Muscle layer of colon (tissue), 2 donors: Measurements from ENCODE around the gene BRD3OS.

Experiments
- H3K27ac ChIP-seq: one replicate; pipeline ENCODE4 v1.7.0; 2013; ENCODE audit warnings: low read depth, mild to moderate bottlenecking, low read length, moderate library complexity
- H3K27me3 ChIP-seq, 2 donors: one replicate each; pipeline ENCODE4 v1.7.0; 2013; ENCODE audit warnings: low read length in 2 of 2, mild to moderate bottlenecking in 2 of 2; ENCODE audit not compliant: insufficient read depth in 2 of 2, control insufficient read depth in 1 of 2
- H3K36me3 ChIP-seq: one replicate; pipeline ENCODE4 v1.7.0; 2013; ENCODE audit warnings: mild to moderate bottlenecking, low read length; ENCODE audit not compliant: insufficient read depth
- H3K4me1 ChIP-seq: one replicate; pipeline ENCODE4 v1.7.0; 2013; ENCODE audit warnings: mild to moderate bottlenecking, low read length; ENCODE audit not compliant: insufficient read depth
- H3K4me3 ChIP-seq, 2 donors: one replicate each; pipeline ENCODE4 v1.7.0; 2013; ENCODE audit warnings: low read length in 2 of 2, low read depth in 1 of 2, mild to moderate bottlenecking in 1 of 2, moderate library complexity in 1 of 2
- H3K9ac ChIP-seq: one replicate; pipeline ENCODE4 v1.7.0; 2013; ENCODE audit warnings: low read length
- H3K9me3 ChIP-seq: one replicate; pipeline ENCODE4 v1.7.0; 2013; ENCODE audit warnings: mild to moderate bottlenecking, low read length
- donor health status: abdominal sarcoma.
- donor health status: Adenocarcinoma of cecum.

The BRD3OS gene

DNA sequence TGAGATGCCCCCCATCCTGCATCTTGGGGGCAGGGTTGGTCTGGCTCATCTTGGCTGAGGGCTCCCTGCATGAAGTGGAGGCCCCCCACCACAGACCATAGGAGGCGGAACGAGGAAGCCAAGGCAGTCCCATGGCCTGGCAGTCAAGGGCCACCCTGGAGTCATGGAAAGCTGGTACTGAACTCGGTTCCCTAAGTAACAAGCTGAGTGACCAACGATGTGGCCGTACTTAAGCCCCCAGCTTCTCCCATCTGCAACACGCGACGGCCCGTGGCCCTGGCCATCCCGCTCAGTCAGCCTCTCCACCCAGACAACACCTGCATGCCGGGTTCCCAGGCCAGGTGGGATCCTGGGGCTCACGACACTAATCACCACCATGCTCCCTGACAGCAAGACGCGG is 25.4 kb downstream of the BRD3OS start:
- no peak overlapping the region for H3K4me3 ChIP-seq
- peaks cover 9% of the 10 kb centered on the region for H3K4me1 ChIP-seq
- no peaks in the 10 kb centered on the region for H3K9me3 ChIP-seq
- H3K27ac ChIP-seq: no peak overlapping the region
- H3K27me3 ChIP-seq: no peaks in the 10 kb centered on the region
- peaks cover 61% of the 10 kb centered on the region for H3K36me3 ChIP-seq
- no peak overlapping the region for H3K9ac ChIP-seq

DNA sequence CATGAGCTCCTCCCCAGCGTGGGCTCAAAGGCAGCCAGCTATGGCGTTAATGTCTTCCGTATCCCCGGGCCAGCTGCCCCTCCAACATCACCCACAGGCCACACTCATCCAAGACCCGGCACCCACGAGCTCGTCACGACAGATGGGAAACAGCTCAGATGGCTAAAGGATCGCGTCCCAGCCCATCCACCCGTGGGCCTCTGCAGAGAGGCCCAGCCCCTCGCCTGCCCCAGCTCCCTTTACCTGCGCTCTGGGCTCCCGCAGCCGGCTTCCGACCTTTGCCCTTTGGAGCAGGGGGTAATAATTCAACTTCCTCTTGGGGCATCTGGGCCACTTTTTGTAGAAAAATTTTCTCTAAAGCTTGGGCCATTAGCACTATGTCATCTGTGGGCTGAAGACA is 26.0 kb downstream of the BRD3OS start:
- H3K4me1 ChIP-seq: peaks cover 15% of the 10 kb centered on the region

GRCh38 chr9:134052491-134052890 is 27.2 kb downstream of the BRD3OS start:
- peaks cover 46% of the 10 kb centered on the region for H3K36me3 ChIP-seq
- no peak overlapping the region for H3K27ac ChIP-seq
- no peaks in the 10 kb centered on the region for H3K27me3 ChIP-seq
- H3K9ac ChIP-seq: no peak overlapping the region
- no peaks in the 10 kb centered on the region for H3K9me3 ChIP-seq
- H3K4me3 ChIP-seq: no peak overlapping the region
- H3K4me1 ChIP-seq: peaks cover 27% of the 10 kb centered on the region

More for the DNA sequence above, 26.0 kb downstream of the BRD3OS start:
- Histone ChIP-seq H3K9me3 (no peaks in the 10 kb centered on the region), H3K36me3 (peaks cover 56% of the 10 kb centered on the region), H3K9ac (no peak overlapping the region), H3K4me3 (no peak overlapping the region), H3K27ac (no peak overlapping the region), H3K27me3 (no peaks in the 10 kb centered on the region)

- Histone ChIP-seq H3K9me3 (no peaks in the 10 kb centered on the region), H3K4me3 (no peak overlapping the region), H3K27me3 (no peaks in the 10 kb centered on the region), H3K9ac (no peak overlapping the region), H3K27ac (no peak overlapping the region), H3K4me1 (peaks cover 30% of the 10 kb centered on the region), H3K36me3 (peaks cover 41% of the 10 kb centered on the region)
These were observed 27.7 kb downstream of the BRD3OS start for GRCh38 chr9:134052941-134053340.

DNA sequence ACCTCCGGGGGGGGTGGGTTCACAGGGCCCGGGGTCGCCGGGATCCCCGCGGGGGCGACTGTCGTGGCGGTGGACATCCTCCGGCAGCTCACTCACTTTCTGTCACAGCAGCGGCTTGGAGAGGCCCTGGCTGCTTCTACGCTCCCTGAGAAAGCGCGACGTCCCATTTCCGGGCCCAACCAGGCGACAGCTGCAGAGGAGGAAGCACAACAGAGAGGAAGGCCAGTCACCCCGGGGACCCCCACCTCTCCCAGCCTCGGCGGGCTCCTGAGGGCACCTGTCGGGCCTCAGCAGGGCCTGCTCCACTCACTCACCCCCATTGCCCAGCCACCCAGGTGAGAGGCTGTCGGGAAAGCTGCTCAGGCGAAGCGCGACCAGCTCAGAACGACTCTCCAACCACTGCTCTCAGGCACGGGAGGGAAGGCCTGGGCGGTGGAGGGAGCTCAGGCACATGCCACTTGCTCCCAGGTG is 28.2 kb downstream of the BRD3OS start:
- Histone ChIP-seq H3K9ac (no peak overlapping the region), H3K4me3 (no peak overlapping the region), H3K36me3 (peaks cover 40% of the 10 kb centered on the region), H3K27ac (no peak overlapping the region), H3K4me1 (peaks cover 35% of the 10 kb centered on the region), H3K9me3 (no peaks in the 10 kb centered on the region), H3K27me3 (no peaks in the 10 kb centered on the region)

DNA sequence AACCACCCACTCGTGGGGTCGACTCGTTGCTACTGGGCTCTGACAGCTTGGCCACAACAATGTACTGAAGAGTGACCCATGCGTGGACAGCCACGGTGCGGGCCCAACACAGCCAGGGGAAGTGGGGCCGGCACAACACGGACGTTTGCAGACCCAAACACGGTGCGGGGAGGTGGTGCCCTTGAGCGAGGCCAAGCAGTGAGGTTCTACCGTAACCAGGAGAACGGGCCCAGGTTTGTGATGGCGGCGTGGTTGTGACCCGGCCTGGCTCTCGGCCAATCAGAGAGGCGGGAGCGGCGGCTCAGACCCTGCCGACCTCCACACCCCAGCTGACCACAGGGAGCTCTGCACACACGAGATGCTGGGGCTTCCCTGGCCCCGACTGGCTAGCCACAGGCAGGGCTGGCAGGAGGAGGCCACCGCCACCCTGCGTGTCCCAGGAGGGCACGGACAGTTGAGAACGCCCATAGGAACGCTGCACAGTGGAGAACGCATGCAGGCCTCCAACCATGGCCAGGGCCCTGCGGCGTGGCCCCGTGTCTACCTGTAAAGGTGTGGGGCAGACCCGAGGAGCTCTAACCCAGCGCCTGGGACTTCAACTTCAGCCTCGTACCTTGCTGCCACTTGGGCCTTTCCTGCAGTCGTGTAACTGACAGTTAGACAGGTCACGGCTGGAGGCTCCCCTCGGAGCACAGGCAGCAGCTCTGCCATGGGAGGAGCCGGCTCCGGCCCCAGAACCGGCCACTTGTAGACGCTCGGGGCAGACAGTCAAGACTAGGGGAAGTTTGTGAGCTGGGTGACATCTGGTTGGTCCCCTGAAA is 28.9 kb downstream of the BRD3OS start:
- Histone ChIP-seq H3K27ac (no peak overlapping the region), H3K9me3 (no peaks in the 10 kb centered on the region), H3K27me3 (no peaks in the 10 kb centered on the region), H3K36me3 (peaks cover 33% of the 10 kb centered on the region), H3K9ac (no peak overlapping the region), H3K4me1 (peaks cover 42% of the 10 kb centered on the region), H3K4me3 (no peak overlapping the region)

DNA sequence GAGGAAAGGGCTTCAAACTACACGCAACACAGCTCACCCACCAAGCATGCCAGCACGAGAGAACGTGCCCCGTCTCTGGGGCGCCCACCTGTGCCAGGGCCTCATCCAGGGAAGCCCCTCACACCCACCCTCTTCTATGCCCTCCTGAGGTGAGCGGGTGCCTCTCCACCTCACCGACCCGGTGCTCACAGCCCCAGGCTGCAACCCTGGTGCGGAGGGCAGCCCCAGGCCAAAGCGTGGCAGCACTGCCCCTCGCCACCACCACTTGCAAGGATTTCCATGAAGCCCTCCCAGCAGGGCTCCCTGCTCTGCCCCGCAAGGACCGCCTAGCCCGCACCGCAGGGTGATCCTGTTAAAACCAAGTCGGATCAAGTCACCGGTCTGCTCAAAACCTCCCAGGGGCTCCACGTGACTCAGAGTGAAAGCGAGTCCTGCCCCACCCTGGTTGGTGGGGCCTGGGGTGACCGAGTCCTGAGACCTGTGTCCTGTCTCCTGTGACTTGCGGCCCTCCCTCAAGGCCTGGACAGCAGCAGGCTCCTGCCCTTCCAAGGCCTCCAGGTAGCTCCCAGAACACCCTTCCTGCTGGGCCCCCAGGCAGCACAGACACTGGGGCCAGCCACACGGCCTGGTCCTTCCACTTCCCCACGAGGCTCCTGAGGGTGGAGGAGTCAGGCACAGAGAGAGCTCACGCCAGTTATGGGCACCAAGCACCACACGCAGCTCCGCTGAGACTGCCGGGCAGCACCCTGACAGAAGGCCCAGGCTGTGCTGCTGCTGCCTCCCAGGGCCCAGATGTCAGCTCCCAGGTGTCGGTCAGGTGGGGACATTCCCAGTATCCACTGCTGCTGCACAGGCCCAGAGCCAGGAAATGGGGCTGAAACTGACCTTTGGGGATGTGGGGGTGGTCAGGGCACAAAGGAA is 29.9 kb downstream of the BRD3OS start:
- H3K4me1 ChIP-seq: peaks cover 50% of the 10 kb centered on the region
- H3K9me3 ChIP-seq: no peaks in the 10 kb centered on the region
- H3K27me3 ChIP-seq: no peaks in the 10 kb centered on the region
- H3K4me3 ChIP-seq: peak overlapping the region in 1 of 2 donors; percentile 50
- H3K36me3 ChIP-seq: peaks cover 23% of the 10 kb centered on the region
- peak overlapping the region; percentile 7 for H3K27ac ChIP-seq
- H3K9ac ChIP-seq: no peak overlapping the region

DNA sequence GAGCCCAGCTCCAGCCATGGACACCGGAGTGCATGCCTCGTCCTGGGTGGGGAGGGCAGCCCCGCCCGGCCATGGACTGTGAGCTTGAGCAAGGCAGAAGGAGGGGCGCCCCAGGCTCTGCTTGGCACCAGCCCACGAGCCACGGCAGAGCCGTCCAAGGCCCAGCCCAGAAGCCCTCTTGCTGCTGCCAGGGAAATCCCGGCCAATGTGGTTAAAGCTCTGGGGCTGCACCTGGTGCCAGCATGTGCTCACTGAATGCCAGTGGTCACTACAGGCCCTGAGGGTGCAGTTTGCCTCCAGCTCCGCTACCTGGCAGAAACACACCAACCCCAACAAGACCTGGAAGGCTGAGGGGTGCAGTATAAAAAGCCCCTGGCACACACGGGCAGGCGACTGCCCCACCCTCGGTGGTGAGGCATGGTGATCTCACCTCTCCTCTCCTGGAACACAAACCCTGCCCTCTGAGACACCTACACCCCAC is 30.7 kb downstream of the BRD3OS start:
- Histone ChIP-seq H3K4me1 (peaks cover 58% of the 10 kb centered on the region), H3K9me3 (no peaks in the 10 kb centered on the region), H3K9ac (no peak overlapping the region), H3K4me3 (peak overlapping the region in 1 of 2 donors; percentile 50), H3K27me3 (no peaks in the 10 kb centered on the region), H3K36me3 (peaks cover 14% of the 10 kb centered on the region), H3K27ac (no peak overlapping the region)

DNA sequence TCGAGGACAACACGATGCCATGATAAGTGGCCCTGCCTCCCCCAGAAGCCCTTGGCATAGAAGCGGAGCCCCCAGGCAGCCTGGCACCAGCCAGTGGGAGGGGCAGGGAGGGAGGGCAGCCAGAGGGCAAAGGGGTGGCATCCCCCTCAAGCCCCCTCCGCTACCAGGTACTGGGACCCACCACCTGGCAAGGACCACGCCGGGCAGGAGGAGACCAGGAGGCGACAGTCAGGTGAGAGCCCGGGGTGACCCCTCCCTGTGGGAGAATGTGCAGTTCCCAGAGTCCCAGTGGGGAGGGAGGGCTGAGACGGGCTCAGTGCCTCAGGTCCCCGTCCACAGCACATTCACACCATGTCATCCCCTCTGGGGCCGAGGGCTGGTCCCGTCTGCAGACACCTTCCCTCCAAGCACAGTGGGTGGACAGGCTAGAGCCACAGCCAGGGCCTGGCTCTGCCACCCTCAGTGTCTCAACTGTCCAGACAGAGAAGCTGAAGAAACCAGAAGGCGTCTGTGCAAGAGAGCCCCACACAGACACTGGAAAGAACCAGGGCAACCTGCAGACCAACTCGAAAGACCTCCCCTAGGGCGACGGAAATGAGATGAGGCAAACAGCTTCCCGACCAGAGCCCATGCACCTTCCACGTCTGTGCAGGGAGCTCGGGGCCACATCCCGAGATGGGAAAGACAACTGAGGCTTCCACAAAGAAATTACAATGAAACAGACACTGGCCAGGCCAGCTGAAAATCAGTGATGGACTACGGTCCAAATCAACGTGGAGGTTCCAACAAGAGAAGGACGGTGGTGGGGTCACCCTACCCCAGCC is 31.4 kb downstream of the BRD3OS start:
- Histone ChIP-seq H3K9ac (no peak overlapping the region), H3K4me3 (peak overlapping the region in 1 of 2 donors; percentile 50), H3K9me3 (no peaks in the 10 kb centered on the region), H3K27me3 (no peaks in the 10 kb centered on the region), H3K4me1 (peaks cover 64% of the 10 kb centered on the region), H3K27ac (no peak overlapping the region), H3K36me3 (peaks cover 7% of the 10 kb centered on the region)

GRCh38 chr9:134057307-134057657 is 32.0 kb downstream of the BRD3OS start:
- H3K4me1 ChIP-seq: peaks cover 70% of the 10 kb centered on the region
- no peak overlapping the region for H3K9ac ChIP-seq
- H3K27me3 ChIP-seq: no peaks in the 10 kb centered on the region
- H3K9me3 ChIP-seq: no peaks in the 10 kb centered on the region
- H3K4me3 ChIP-seq: no peak overlapping the region
- H3K27ac ChIP-seq: no peak overlapping the region
- peaks cover 7% of the 10 kb centered on the region for H3K36me3 ChIP-seq
